ENCODE data around the gene TMEM150A. TPM values are rescaled to one million over a fixed set of nuclear protein-coding genes. Genes with fewer than 3 reads are reported as not detected.
A peak's percentile ranks its signal among the peaks of the same experiment; 100 is the strongest.
"Not testable (repeated sequence)": the region's sequence is repeated elsewhere in the genome, so short reads cannot be mapped to it uniquely, and the experiment has no call there.

Gene TMEM150A
- total and polyA plus RNA-seq, 12 donors = 7.6 to 21.1 (median 10.1) TPM

DNA sequence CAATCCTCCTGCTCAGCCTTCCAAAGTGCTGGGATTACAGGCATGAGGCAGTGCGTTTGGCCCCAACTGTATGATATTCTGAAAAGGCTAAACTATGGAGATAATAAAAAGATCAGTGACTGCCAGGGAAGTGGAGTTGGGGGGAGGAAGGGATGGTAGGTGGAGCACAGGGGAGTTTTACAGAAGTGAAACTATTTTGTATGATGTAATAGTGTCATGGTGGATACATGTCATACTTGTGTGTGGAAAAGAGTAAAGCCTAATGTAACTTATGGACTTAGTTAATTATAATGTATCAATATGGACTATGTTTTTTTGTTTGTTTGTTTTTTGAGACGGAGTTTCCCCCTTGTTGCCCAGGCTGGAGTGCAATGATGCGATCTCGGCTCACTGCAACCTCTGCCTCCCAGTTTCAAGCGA is 38.3 kb downstream of the TMEM150A start:
- peaks cover 0 to 36% (median 22%) of the 10 kb centered on the region in 9 donors for H3K4me1 ChIP-seq
- 85 to 93% methylated on average over 5 of the region's 5 CpGs for WGBS, 2 donors
- H3K4me3 ChIP-seq = no peak overlapping the region
- peaks cover 0 to 4% (median 0%) of the 10 kb centered on the region in 9 donors for H3K36me3 ChIP-seq
- intact Hi-C loops (cut with DNase I) = loop anchor here in 7 of 10 donors (5.0 to 10.0 kb wide), 4 partner anchors 33 to 51 kb away; partner anchors contain the start of genes TMEM150A (in 4 of the 7), C2orf68 (in 2 of the 7), RNF181 (in 2 of the 7) and USP39 (in 1 of the 7)
- H3K9me3 ChIP-seq = no peaks in the 10 kb centered on the region
- TF ChIP-seq, protein P1, sequence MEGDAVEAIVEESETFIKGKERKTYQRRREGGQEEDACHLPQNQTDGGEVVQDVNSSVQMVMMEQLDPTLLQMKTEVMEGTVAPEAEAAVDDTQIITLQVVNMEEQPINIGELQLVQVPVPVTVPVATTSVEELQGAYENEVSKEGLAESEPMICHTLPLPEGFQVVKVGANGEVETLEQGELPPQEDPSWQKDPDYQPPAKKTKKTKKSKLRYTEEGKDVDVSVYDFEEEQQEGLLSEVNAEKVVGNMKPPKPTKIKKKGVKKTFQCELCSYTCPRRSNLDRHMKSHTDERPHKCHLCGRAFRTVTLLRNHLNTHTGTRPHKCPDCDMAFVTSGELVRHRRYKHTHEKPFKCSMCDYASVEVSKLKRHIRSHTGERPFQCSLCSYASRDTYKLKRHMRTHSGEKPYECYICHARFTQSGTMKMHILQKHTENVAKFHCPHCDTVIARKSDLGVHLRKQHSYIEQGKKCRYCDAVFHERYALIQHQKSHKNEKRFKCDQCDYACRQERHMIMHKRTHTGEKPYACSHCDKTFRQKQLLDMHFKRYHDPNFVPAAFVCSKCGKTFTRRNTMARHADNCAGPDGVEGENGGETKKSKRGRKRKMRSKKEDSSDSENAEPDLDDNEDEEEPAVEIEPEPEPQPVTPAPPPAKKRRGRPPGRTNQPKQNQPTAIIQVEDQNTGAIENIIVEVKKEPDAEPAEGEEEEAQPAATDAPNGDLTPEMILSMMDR (IDR thresholded peaks at IDR 0.05) = no peak
- no peaks in the 10 kb centered on the region for H3K27me3 ChIP-seq
- DNase-seq = no peak
- no peak for ATAC-seq
- peak overlapping the region in 1 of 10 donors; percentile 69 for H3K27ac ChIP-seq

DNA sequence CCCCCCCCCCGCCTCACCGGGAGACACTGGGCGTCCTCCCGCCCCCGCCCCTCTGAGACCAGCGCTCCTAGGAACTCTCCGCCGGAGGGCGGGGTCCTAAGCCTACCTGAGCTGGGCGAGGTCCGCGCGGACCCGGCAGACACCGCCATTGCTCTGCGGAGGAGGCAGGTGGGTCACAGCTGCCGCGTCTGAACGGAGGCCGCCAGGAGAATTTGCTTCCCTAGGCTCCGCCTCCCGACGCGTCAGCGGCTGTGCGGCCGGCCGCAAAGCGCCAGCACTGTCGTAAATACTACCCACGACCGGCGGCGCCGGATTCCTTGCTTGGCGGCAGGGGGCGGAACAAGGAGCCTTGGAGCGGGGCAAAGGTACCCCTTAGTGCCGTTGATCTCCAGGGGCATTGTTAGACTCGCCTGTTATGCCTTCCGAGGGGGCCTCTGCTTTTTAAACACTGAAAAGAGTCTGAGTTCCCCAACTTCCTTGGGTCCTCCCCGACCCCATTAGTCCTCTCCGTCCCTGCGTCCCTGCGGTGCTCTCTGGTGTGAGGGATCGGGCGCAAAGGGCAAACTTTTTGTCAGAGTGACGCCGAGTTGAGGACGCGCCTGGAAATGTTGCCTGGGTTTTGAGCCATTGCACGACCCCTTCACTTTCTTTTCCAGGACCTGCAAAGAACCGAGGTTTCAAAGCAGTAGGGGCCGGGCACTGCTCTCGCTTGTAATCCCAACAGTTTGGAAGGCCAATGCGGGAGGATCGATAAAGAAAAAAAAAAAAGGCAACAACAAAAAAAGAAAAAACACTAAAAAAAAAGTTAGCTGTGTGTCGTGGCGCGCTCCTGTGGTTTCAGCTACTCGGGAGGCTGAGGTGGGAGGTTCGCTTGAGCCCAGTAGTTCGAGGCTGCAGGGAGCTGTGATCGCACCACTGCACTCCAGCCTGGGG is 41.0 kb downstream of the TMEM150A start, which contains the start of gene GGCX:
GGCX (minus strand) TSS at position 214 of the 933 bp plus-strand sequence; CDS start at position 149, 65 bp downstream.
- Histone ChIP-seq H3K36me3 (peaks cover 0 to 29% (median 5%) of the 10 kb centered on the region in 9 donors), H3K4me1 (peaks cover 0 to 36% (median 27%) of the 10 kb centered on the region in 9 donors), H3K9me3 (no peaks in the 10 kb centered on the region), H3K4me3 (peak within 1 kb of the TSS; percentile 79 to 91 (median 85)), H3K27me3 (no peaks in the 10 kb centered on the region), H3K27ac (peak within 1 kb of the TSS; percentile 60 to 97 (median 91))
- DNase-seq (peak; percentile 96 to 97), ATAC-seq (peak; percentile 94 to 98 (median 96))
- intact Hi-C loops (cut with DNase I) = loop anchor here in 8 of 10 donors (2.0 to 10.0 kb wide), 6 partner anchors 36 to 55 kb away; partner anchors contain the start of genes TMEM150A (in 5 of the 8), C2orf68 (in 2 of the 8), RNF181 (in 2 of the 8) and USP39 (in 2 of the 8)
- TF ChIP-seq, protein P1 (IDR thresholded peaks at IDR 0.05) = peak in 4 of 9 donors; percentile 14 to 47 (median 34)
- WGBS, 2 donors = 3 to 4% methylated on average over 64 of the region's 64 CpGs

DNA sequence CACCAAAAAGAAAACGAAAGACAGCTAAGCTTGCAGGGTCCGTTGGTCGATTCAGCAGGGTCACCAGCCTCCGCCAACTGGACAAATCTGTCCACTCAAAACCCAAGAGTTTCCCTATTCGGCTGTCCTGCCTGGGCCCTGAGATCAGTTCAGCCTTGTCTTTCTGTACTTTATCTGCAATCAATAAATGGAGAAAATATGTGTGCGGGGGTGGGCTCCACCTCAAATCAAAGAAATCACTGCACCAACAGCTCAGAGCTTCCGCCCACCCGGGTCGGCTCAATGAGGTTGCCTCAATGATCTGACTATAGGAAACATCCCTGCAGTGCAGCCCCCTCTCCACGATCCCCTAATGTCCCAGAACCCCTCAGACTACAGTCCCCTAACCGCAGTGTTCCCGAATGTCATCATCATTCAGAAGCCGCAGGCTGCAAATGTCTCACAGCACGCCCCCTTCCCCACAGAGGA is 41.7 kb downstream of the TMEM150A start:
- intact Hi-C loops (cut with DNase I) = loop anchor here in 8 of 10 donors (2.0 to 10.0 kb wide), 6 partner anchors 36 to 56 kb away; partner anchors contain the start of genes TMEM150A (in 5 of the 8), C2orf68 (in 2 of the 8), RNF181 (in 2 of the 8) and USP39 (in 2 of the 8)
- Histone ChIP-seq H3K9me3 (no peaks in the 10 kb centered on the region), H3K36me3 (peaks cover 0 to 36% (median 5%) of the 10 kb centered on the region in 9 donors), H3K4me1 (peaks cover 0 to 36% (median 27%) of the 10 kb centered on the region in 9 donors), H3K27ac (peak overlapping the region; percentile 60 to 97 (median 91)), H3K4me3 (peak overlapping the region; percentile 79 to 91 (median 85)), H3K27me3 (no peaks in the 10 kb centered on the region)
- DNase-seq (no peak), ATAC-seq (peak in 5 of 8 donors; percentile 1 to 31 (median 28))
- TF ChIP-seq, protein P1 (IDR thresholded peaks at IDR 0.05) = no peak
- 4% methylated on average over 14 of the region's 14 CpGs for WGBS, 2 donors

DNA sequence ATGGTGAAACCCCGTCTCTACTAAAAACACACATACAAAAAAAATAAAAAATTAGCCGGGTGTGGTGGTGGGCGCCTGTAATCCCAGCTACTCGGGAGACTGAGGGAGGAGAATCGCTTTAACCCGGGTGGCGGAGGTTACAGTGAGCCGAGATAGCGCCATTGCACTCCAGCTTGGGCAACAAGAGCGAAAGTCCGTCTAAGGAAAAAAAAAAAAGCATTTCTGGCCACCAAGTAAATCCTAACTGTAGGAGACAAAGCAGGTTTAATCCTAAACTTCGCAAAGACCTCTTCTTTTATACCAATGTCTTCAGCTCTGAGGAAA is 42.1 kb downstream of the TMEM150A start:
- intact Hi-C loops (cut with DNase I) = loop anchor here in 8 of 10 donors (2.0 to 10.0 kb wide), 6 partner anchors 37 to 56 kb away; partner anchors contain the start of genes TMEM150A (in 5 of the 8), C2orf68 (in 2 of the 8), RNF181 (in 2 of the 8) and USP39 (in 2 of the 8)
- H3K9me3 ChIP-seq, H3K27me3 ChIP-seq, DNase-seq, ATAC-seq: not testable (repeated sequence)
- H3K36me3 ChIP-seq = peaks cover 0 to 40% (median 6%) of the 10 kb centered on the region in 9 donors
- 85 to 86% methylated on average over 12 of the region's 12 CpGs for WGBS, 2 donors
- peak overlapping the region in 9 of 10 donors; percentile 79 to 91 (median 86) for H3K4me3 ChIP-seq
- peak overlapping the region in 4 of 10 donors; percentile 89 to 97 (median 94) for H3K27ac ChIP-seq
- H3K4me1 ChIP-seq = peaks cover 0 to 36% (median 27%) of the 10 kb centered on the region in 9 donors

Measured in heart right ventricle (tissue), 16 donors.